ENCODE data around the gene CLSTN2.

DNA sequence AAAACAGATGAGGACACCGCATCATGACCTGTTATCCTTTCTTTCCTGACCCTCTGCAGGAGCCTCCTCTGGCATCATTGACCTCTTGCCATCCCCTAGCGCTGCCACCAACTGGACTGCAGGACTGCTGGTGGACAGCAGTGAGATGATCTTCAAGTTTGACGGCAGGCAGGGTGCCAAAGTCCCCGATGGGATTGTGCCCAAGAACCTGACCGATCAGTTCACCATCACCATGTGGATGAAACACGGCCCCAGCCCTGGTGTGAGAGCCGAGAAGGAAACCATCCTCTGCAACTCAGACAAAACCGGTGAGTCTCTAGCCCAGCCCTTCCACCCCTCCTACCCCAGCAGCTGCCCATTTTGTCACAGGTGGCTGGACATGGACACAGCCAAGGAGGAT lies 524.5 kb downstream of the CLSTN2 start:
- TF ChIP-seq CTCF (IDR thresholded peaks at IDR 0.05) (no peak), POLR2A (IDR thresholded peaks at IDR 0.05) (no peak)
